Astrocyte (in vitro differentiated cells and primary cell): ENCODE data around the gene GRID2. TPM values are rescaled to one million over a fixed set of nuclear protein-coding genes. Genes with fewer than 3 reads are reported as not detected.
A peak's percentile ranks its signal among the peaks of the same experiment; 100 is the strongest.

ENCODE experiments used
- DNase-seq: peaks from one replicate; pipeline ENCODE4 v3.0.0-alpha.2; 2010; ENCODE audit warnings: low read depth
- FAIRE-seq: peaks from 2 replicates; lab custom pipeline; 2011; peaks lifted over from hg19 to GRCh38; lab: Jason Lieb, UNC
- H2AFZ ChIP-seq: 2 replicates; pipeline ENCODE4 v1.6.0; 2012; ENCODE audit warnings: low read depth, low read length, inconsistent platforms
- H3K27ac ChIP-seq: 2 replicates; pipeline ENCODE4 v1.5.1; 2011; ENCODE audit warnings: low read depth, low read length, inconsistent platforms
- H3K27me3 ChIP-seq: 2 replicates; pipeline ENCODE4 v1.6.0; 2011; ENCODE audit warnings: low read length, inconsistent platforms; ENCODE audit not compliant: insufficient read depth
- H3K36me3 ChIP-seq: 2 replicates; pipeline ENCODE4 v1.5.1; 2011; ENCODE audit warnings: low read length, inconsistent platforms; ENCODE audit not compliant: insufficient read depth
- H3K4me1 ChIP-seq: 2 replicates; pipeline ENCODE4 v1.5.1; 2011; ENCODE audit warnings: low read length, inconsistent platforms; ENCODE audit not compliant: insufficient read depth
- H3K4me2 ChIP-seq: 2 replicates; pipeline ENCODE4 v1.6.0; 2012; ENCODE audit warnings: low read length, inconsistent platforms
- H3K4me3 ChIP-seq: 2 replicates; pipeline ENCODE4 v1.5.1; 2011; ENCODE audit warnings: low read depth, mild to moderate bottlenecking, low read length, inconsistent platforms; ENCODE audit not compliant: insufficient read depth
- H3K79me2 ChIP-seq: 2 replicates; pipeline ENCODE4 v1.6.0; 2012; ENCODE audit warnings: mild to moderate bottlenecking, low read length, inconsistent platforms; ENCODE audit not compliant: insufficient read depth
- H3K9ac ChIP-seq: 2 replicates; pipeline ENCODE4 v1.6.0; 2012; ENCODE audit warnings: mild to moderate bottlenecking, low read length, inconsistent platforms
- H3K9me3 ChIP-seq: 2 replicates; pipeline ENCODE4 v1.5.1; 2012; ENCODE audit warnings: low read depth, mild to moderate bottlenecking, low read length, inconsistent platforms; ENCODE audit not compliant: insufficient read depth
- H4K20me1 ChIP-seq: 2 replicates; pipeline ENCODE4 v1.6.0; 2012; ENCODE audit warnings: low read length, inconsistent platforms; ENCODE audit not compliant: insufficient read depth
- H3K27ac Mint-ChIP-seq: one replicate; pipeline ENCODE4 v1.8.0; 2021; ENCODE audit warnings: mild to moderate bottlenecking, mixed read lengths; ENCODE audit not compliant: unreplicated experiment
- H3K27me3 Mint-ChIP-seq: one replicate; pipeline ENCODE4 v1.8.0; 2021; ENCODE audit warnings: low read depth, mixed read lengths; ENCODE audit not compliant: unreplicated experiment
- H3K36me3 Mint-ChIP-seq: one replicate; pipeline ENCODE4 v1.8.0; 2021; ENCODE audit warnings: low read depth, mixed read lengths; ENCODE audit not compliant: unreplicated experiment
- H3K4me1 Mint-ChIP-seq: one replicate; pipeline ENCODE4 v1.8.0; 2021; ENCODE audit warnings: low read depth, mixed read lengths; ENCODE audit not compliant: unreplicated experiment
- H3K4me3 Mint-ChIP-seq: one replicate; pipeline ENCODE4 v1.8.0; 2021; ENCODE audit warnings: mild to moderate bottlenecking, moderate library complexity, mixed read lengths; ENCODE audit not compliant: unreplicated experiment
- H3K9me3 Mint-ChIP-seq: one replicate; pipeline ENCODE4 v1.8.0; 2021; ENCODE audit warnings: mild to moderate bottlenecking, mixed read lengths; ENCODE audit not compliant: unreplicated experiment
- CTCF ChIP-seq: IDR thresholded peaks from 2 replicates; pipeline ENCODE4 v1.5.1; 2011; ENCODE audit warnings: low read depth, mild to moderate bottlenecking, inconsistent platforms, low read length, moderate library complexity; ENCODE audit not compliant: insufficient read depth
- EZH2 ChIP-seq: IDR thresholded peaks from 2 replicates; pipeline ENCODE4 v1.6.1; 2012; ENCODE audit warnings: mild to moderate bottlenecking, low read length, inconsistent platforms; ENCODE audit not compliant: insufficient read depth
- total RNA-seq: library from RNA; stranded (reverse); gene quantifications from 2 replicates; pipeline ENCODE4 v1.2.1, GENCODE V29; 2021

The GRID2 gene
- total RNA-seq, 1 donor from 2014 or later: 0.14 TPM

DNA sequence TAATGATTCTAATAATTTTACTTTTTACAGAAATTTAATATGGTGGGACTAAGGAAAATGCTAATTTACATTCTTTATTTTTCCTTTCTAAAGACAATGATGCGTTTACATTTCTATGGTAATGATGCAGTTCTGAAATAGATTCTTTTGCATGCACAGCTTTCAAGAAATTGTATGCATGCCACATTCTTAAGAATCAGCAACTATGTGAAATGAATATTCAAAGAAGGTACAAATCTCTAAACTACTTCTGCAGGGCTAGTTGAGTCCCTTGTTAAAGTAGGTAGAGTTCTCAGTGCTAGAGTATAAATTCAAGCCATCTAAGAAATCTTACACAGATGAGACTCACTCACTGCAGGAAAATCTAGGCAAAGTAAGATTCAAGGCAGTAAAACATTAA is 24.5 kb upstream of the GRID2 start:
- no peaks in the 10 kb centered on the region for H3K79me2 ChIP-seq
- Mint-ChIP-seq H3K27ac (no peak overlapping the region), H3K36me3 (no peaks in the 10 kb centered on the region), H3K4me1 (no peaks in the 10 kb centered on the region), H3K9me3 (no peaks in the 10 kb centered on the region), H3K4me3 (no peak overlapping the region), H3K27me3 (peaks cover 14% of the 10 kb centered on the region)
- H4K20me1 ChIP-seq: no peaks in the 10 kb centered on the region
- no peaks in the 10 kb centered on the region for H3K36me3 ChIP-seq
- H3K4me1 ChIP-seq: no peaks in the 10 kb centered on the region
- H3K27me3 ChIP-seq: no peaks in the 10 kb centered on the region
- TF ChIP-seq EZH2: no peak
- no peak for TF ChIP-seq CTCF
- H2AFZ ChIP-seq: no peak overlapping the region
- H3K4me3 ChIP-seq: no peak overlapping the region
- no peak overlapping the region for H3K9ac ChIP-seq
- H3K27ac ChIP-seq: no peak overlapping the region
- FAIRE-seq (no peak), DNase-seq (no peak)
- H3K9me3 ChIP-seq: no peaks in the 10 kb centered on the region
- no peak overlapping the region for H3K4me2 ChIP-seq

DNA sequence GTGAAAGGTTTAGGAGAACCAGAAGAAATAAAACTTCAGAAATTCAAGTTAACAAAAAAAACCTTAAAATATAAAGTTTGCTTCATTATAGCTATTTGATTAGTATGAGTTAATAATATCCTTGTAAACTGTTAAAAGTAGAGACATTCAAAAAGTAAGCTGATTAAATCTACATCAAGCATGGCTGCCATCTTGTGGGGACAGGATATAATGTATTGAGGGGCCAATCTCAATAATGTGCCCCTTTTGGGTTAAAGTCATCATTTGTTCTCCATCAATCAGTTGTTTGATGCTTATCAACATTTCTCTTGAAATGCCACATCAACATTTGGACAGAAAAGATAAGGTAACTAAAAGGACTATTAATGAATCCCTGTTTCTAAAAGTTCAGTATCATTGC is 4.6 kb upstream of the GRID2 start:
- Mint-ChIP-seq H3K36me3 (no peaks in the 10 kb centered on the region), H3K4me3 (no peak overlapping the region), H3K4me1 (no peaks in the 10 kb centered on the region), H3K27me3 (peaks cover 23% of the 10 kb centered on the region), H3K9me3 (no peaks in the 10 kb centered on the region), H3K27ac (no peak overlapping the region)
- DNase-seq (no peak), FAIRE-seq (no peak)
- no peak overlapping the region for H3K4me3 ChIP-seq
- no peak for TF ChIP-seq EZH2
- peak; percentile 35 for TF ChIP-seq CTCF
- no peak overlapping the region for H2AFZ ChIP-seq
- no peaks in the 10 kb centered on the region for H3K4me1 ChIP-seq
- H3K4me2 ChIP-seq: no peak overlapping the region
- H3K9ac ChIP-seq: no peak overlapping the region
- H3K36me3 ChIP-seq: no peaks in the 10 kb centered on the region
- H3K79me2 ChIP-seq: no peaks in the 10 kb centered on the region
- H4K20me1 ChIP-seq: no peaks in the 10 kb centered on the region
- H3K27ac ChIP-seq: no peak overlapping the region
- no peaks in the 10 kb centered on the region for H3K9me3 ChIP-seq
- H3K27me3 ChIP-seq: peaks cover 14% of the 10 kb centered on the region

- Mint-ChIP-seq H3K27ac (no peak overlapping the region), H3K4me1 (peaks cover 5% of the 10 kb centered on the region), H3K4me3 (peak overlapping the region; percentile 81), H3K36me3 (no peaks in the 10 kb centered on the region), H3K9me3 (no peaks in the 10 kb centered on the region), H3K27me3 (peaks cover 29% of the 10 kb centered on the region)
- Histone ChIP-seq H2AFZ (peak overlapping the region; percentile 74), H3K4me2 (peak overlapping the region; percentile 96), H3K36me3 (no peaks in the 10 kb centered on the region), H3K9ac (no peak overlapping the region), H3K79me2 (no peaks in the 10 kb centered on the region), H4K20me1 (no peaks in the 10 kb centered on the region), H3K9me3 (no peaks in the 10 kb centered on the region), H3K27me3 (peaks cover 31% of the 10 kb centered on the region), H3K4me1 (peaks cover 16% of the 10 kb centered on the region), H3K4me3 (peak overlapping the region; percentile 59), H3K27ac (no peak overlapping the region)
- no peak for TF ChIP-seq CTCF
- TF ChIP-seq EZH2: no peak
- FAIRE-seq (no peak), DNase-seq (no peak)
Measured at GRCh38 chr4:92304121-92304520, 355 bp downstream of the GRID2 start.
